GM19455 (cell line): ENCODE results near the gene UGT1A8.
"Not testable (repeated sequence)": the region's sequence is repeated elsewhere in the genome, so short reads cannot be mapped to it uniquely, and the experiment has no call there.

Experiments
- ATAC-seq: cut with Tn5 transposase; IDR thresholded peaks from one replicate; pipeline ENCODE4 v1.9.1; 2021; ENCODE audit not compliant: unreplicated experiment

Gene UGT1A8

DNA sequence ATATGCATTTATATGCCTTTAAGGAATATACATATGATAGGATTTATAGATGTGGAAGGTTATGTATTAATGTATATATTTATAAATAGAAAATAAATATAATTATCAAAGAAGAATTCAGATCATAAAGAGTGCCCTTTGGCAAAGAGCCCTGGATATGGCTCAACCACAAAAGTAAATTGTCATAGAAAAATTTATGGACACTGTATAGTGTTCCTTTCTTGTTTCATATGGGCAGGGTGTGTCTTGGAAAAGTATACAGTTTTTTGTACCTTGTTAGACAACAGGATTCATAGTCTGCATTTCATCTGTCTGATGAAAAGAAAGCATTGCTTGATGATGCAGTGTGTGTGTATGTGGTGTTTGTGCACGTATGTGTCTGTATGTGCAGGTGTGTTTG, 67.2 kb downstream of the UGT1A8 start:
- no peak for ATAC-seq

- no peak for ATAC-seq
Observed at GRCh38 chr2:233686928-233687327, 69.5 kb downstream of the UGT1A8 start.

- no peak for ATAC-seq
Observed at GRCh38 chr2:233688341-233688740, 70.9 kb downstream of the UGT1A8 start.

DNA sequence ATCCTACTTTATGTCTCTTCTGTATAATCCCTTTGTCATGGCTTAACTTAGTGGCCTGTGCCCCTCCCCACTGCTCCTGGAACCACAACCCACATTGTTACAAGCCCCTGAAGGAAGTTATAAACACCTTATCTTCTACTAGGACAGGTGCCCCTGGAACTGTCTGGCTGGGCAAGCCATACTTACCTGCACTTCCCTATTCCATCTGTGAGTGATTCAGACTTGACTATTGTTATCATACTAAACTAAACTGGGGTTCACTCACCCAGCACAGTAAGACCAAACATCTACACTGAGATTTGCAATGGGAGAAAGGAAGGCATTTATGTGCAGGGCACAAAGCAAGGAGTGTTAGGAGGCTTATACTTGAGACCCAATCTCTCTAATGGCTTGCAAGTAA, 71.6 kb downstream of the UGT1A8 start:
- no peak for ATAC-seq

- ATAC-seq, result no peak
Observed at GRCh38 chr2:233689501-233689900, 72.1 kb downstream of the UGT1A8 start.

DNA sequence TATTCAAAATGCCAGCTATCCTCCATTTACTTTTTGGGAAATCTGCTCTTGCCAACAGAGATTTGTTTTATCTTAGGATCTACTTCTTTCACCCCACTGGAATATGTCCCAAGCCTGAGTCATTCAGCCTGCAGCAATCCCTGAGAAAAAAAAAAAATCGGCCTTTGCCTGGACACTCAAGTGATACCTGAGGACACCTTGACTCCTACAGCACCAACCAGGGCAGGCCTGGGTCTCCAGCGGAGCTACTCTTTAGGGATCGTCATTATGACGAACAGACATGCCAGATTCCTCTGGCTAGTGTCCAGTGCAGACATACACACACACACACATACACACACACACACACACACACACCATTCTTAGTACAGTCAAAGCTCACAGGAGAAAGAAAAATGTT, 73.0 kb downstream of the UGT1A8 start:
- no peak for ATAC-seq

DNA sequence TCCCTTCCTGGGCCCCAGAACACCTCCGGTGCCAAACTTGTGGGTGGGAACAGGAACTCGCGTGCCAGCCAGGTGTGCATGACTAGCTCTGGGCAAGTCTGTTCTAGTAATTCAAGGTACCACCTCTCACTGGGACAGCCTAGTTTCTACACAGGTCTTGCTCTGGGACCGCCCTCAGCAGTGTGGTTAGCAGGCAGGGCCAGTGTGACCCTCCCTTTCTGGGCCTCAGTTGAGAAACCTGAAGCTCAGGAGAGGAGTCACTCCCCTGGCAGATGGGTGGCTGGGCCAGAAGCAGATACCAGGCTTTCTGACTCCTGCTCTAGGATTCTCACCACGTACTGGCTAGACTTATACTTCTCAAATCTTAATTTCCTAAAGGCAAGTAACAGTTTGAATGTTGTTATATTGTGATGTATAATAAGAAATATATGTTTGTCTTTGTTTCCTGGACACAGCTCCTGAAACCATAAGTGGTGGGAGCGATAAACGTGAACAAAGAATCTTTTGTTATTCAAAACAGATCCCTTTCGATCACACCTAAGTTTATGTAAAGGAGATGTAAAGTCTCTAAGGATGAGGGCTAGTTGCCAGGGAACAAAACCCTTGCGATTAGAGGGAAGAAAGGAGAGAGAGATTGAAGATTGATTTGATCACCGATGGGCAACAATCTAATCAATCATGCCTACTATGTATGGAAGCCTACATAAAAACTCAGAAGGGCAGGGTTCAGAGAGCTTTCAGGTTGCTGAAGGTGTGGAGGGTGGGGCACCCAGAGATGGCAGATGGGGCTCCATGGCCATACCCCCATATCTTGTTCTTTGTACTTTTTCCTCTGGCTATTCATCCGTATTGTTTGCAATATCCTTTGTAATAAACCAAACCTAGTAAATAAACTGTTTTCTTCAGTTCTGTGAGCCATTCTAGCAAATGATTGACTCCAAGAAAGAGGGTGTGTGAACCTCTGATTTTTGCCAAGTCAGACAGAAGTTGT, 74.3 kb downstream of the UGT1A8 start:
- no peak for ATAC-seq

DNA sequence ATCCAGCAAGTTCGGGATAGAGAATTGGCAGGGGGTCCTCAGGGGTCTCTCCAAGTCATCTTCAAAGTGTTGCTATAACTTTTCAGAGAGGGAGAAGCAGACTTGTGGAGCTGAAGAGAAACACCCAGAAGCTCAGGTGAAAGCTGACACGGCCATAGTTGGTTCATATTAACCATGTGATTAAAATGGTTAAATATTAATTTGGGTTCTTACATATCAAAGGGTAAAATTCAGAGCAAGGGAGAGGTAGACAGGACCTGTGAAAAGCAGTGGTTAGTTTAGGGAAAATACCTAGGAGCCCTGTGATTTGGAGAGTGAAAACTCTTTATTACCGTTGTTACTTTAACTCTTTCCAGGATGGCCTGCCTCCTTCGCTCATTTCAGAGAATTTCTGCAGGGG, 75.2 kb downstream of the UGT1A8 start, which contains the start of gene UGT1A6:
TSS of gene UGT1A6 (plus strand) at position 243 of the 400 bp plus-strand sequence. CDS start at position 358, 115 bp downstream.
- ATAC-seq, result no peak

DNA sequence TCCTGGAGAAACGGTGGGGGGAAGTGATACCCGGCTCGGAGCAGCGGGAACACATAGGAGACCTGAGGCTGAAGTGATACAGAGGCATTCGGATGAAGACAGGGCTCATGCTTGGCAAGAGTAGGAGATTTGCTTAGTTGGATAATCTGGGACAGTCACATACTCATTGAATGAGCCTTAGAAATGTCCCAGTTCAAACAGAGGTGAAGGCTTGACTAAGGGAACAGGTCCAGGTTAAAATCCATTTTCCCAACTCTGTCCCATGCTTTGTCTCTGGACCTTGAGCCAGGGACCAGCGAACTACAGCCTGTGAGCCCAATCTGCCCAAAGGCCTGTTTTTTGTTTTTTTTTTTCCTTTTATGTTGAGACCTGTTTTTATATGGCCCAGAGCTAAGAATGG, 76.5 kb downstream of the UGT1A8 start:
- no peak for ATAC-seq

DNA sequence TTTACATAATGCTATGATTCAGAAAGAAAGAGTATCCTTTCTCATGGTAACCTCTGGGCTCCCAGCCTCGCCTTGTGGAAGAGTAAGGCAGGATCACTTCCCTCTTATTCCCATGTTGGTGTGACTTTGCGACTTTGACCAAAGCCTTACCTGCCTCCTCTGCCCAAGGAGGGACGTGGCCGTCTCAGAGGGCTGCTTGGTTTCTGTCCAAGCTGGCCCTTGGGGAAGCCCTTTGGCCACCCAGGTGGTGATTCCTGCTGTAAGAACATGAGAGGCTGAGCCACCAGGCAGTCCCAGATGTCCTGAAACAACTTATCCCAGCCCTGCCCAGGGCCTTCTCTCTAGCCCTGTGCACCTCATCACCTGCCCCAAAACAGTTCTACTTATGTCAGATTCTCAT, 81.3 kb downstream of the UGT1A8 start:
- ATAC-seq, result no peak

GRCh38 chr2:233699424-233700027, 82.1 kb downstream of the UGT1A8 start:
- ATAC-seq, result no peak

DNA sequence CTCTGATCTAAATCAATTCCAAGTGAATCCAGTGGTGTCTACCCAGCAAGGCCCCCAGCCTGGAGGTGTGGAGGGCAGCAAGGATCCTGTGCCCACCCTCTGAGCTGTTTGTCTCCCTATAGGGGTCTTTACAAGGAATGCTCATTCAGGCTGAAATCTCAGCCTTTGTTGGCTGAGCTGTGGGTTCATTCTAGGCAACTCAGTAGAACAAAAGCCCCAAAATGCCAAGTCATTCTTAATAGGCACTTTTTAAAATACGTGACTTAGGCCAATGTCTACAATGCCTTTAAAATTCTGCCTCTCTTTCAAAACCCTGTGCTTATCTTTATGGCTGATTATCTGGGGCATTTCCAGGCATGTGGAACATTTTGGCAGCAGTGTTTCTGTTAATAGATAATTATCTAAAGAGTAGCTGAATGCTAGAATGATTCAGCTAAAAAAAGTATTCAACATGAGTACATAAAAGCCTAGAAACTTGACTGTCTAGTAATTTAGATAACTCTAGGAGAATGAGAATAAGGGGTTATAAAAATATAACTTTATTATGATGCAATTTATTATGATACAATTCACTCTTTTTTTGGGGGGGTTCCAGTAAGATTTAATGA, 82.7 kb downstream of the UGT1A8 start:
- ATAC-seq, result no peak

- not testable (repeated sequence) for ATAC-seq
Observed at GRCh38 chr2:233700842-233701241, 83.4 kb downstream of the UGT1A8 start.

DNA sequence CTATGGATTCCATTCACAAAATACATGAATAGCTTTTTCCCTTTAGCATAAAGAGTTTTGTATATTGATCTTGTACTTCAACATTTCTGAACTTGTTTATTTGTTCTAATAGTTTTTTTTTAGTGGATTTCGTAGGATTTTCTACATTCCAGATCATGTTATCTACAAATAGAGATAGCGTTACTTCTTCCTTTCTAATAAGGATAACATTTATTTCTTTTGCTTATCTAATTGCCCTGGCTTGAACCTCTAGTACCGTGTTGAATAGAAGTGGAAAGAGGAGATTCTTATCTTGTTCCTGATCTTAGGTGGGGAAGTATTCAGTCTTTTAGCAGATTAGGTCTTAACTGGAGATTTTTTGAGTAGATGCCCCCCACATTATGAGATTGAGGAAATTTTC, 84.8 kb downstream of the UGT1A8 start:
- ATAC-seq, result no peak

DNA sequence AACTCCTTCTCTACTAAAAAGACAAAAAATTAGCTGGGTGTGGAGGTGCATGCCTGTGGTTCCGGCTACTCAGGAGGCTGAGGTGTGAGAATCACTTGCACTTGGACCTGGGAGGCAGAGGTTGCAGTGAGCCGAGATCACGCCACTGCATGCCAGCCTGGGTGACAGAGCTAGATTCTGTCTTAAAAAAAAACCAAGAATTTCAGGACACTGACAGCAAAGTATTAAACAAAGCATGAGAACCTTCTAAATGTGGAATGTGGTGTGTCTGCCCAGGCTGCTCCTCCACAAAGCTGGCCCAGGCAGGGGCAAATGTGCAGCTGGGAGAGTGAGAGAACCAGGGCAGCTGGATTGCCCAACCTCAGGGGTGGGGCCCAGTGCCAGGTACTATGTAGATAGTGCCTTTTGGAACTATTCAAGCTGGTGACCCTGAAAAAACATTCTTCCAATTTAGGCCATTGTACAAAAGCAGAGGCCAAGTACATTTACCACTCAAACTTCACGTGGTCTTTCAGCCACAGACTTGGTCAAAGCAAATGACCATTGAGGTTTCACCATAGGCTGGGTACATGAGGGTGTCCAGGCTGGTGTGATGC, 88.6 kb downstream of the UGT1A8 start:
- no peak for ATAC-seq

DNA sequence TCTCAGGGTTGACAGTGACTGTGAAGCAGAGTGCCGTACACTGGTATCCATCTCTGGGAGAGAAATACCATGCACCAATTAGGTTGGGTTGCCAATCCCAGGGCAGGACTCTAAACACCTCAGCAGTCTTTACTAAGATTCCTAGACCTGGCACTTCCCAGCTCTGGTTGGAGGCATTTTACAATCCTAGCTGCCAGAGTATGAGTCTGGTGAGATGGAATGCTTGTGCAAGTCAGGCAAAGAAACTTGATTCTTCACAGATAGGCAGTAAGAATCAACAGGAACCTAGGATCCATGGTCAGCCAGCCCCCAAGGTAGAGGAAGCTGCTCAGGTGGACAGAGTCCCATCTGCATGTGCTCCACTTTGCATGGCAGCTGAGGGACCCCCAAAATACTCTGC, 89.3 kb downstream of the UGT1A8 start:
- ATAC-seq, result no peak

GRCh38 chr2:233707940-233708644, 90.7 kb downstream of the UGT1A8 start:
- no peak for ATAC-seq

GRCh38 chr2:233708942-233709341, 91.5 kb downstream of the UGT1A8 start:
- no peak for ATAC-seq

- ATAC-seq, result no peak
Observed at GRCh38 chr2:233711312-233712008, 94.0 kb downstream of the UGT1A8 start.

- no peak for ATAC-seq
Observed at GRCh38 chr2:233712611-233713261, 95.3 kb downstream of the UGT1A8 start, which contains the start of gene UGT1A5. Gene UGT1A5, plus strand, starts transcription at chr2:233712907. Its CDS starts 85 bp downstream, at chr2:233712992.
